HL-60 (cell line): ENCODE data around the gene DCBLD1.

Source experiments
- GABPA ChIP-seq: IDR thresholded peaks from 2 replicates; pipeline ENCODE4 v1.6.1; 2012; ENCODE audit warnings: low read depth
- POLR2AphosphoS5 ChIP-seq: IDR thresholded peaks from 2 replicates; pipeline ENCODE4 v1.6.1; 2012; ENCODE audit warnings: low read depth
- TF ChIP-seq, protein P1 (sequence below): IDR thresholded peaks from one replicate; pipeline ENCODE4 v1.5.1; 2011; ENCODE audit warnings: low read length, control low read depth, inconsistent platforms; ENCODE audit not compliant: insufficient read depth

DNA sequence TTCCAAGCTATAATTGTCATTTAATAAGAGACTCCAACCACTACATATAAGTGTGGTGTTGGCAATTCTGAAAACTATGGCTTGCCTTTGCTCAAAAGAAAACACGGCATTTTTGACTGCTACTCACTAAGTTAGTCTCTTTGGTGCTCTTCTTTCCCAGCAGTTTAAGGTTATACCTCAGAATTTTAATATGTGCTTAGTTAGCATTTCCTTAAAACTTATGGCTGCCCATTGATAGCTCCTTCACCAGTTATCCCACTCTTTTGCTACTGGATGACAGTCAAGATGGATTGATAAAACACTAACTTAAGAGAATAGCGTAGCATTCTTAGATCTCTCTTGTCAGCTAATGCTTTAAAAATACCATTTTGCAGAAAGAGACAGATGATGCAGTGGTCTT is 85.8 kb downstream of the DCBLD1 start:
- TF ChIP-seq, protein P1, sequence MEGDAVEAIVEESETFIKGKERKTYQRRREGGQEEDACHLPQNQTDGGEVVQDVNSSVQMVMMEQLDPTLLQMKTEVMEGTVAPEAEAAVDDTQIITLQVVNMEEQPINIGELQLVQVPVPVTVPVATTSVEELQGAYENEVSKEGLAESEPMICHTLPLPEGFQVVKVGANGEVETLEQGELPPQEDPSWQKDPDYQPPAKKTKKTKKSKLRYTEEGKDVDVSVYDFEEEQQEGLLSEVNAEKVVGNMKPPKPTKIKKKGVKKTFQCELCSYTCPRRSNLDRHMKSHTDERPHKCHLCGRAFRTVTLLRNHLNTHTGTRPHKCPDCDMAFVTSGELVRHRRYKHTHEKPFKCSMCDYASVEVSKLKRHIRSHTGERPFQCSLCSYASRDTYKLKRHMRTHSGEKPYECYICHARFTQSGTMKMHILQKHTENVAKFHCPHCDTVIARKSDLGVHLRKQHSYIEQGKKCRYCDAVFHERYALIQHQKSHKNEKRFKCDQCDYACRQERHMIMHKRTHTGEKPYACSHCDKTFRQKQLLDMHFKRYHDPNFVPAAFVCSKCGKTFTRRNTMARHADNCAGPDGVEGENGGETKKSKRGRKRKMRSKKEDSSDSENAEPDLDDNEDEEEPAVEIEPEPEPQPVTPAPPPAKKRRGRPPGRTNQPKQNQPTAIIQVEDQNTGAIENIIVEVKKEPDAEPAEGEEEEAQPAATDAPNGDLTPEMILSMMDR = no peak
- no peak for TF ChIP-seq POLR2AphosphoS5
- TF ChIP-seq GABPA = no peak
